H9 (cell line): Measurements from ENCODE around the gene DENND4B. TPM values are rescaled to one million over a fixed set of nuclear protein-coding genes. Genes with fewer than 3 reads are reported as not detected.

Source experiments
- DNase-seq: peaks from one replicate; pipeline ENCODE4 v3.0.0-alpha.2; 2017
- H2AFZ ChIP-seq: one replicate; pipeline ENCODE4 v1.6.1; 2013; ENCODE audit warnings: mild to moderate bottlenecking, low read length, control low read depth, moderate library complexity
- H2AK5ac ChIP-seq: 2 replicates; pipeline ENCODE4 v1.6.1; 2013; ENCODE audit warnings: low read length, control low read depth, mixed read lengths; ENCODE audit not compliant: insufficient read length
- H2BK120ac ChIP-seq: one replicate; pipeline ENCODE4 v1.6.1; 2013; ENCODE audit warnings: low read depth, mild to moderate bottlenecking, low read length, control low read depth, inconsistent platforms; ENCODE audit not compliant: poor library complexity, severe bottlenecking
- H2BK12ac ChIP-seq: 2 replicates; pipeline ENCODE4 v1.6.1; 2013; ENCODE audit warnings: low read length, control low read depth, mixed read lengths, low read depth; ENCODE audit not compliant: insufficient read length
- H2BK15ac ChIP-seq: 2 replicates; pipeline ENCODE4 v1.6.1; 2013; ENCODE audit warnings: low read depth, low read length, control low read depth
- H2BK20ac ChIP-seq: one replicate; pipeline ENCODE4 v1.6.1; 2013; ENCODE audit warnings: low read depth, mild to moderate bottlenecking, low read length, control low read depth, inconsistent platforms; ENCODE audit not compliant: poor library complexity, severe bottlenecking
- H2BK5ac ChIP-seq: 2 replicates; pipeline ENCODE4 v1.6.1; 2013; ENCODE audit warnings: low read length, control low read depth, mixed read lengths; ENCODE audit not compliant: insufficient read length
- H3K14ac ChIP-seq: 2 replicates; pipeline ENCODE4 v1.6.1; 2013; ENCODE audit warnings: low read length, control low read depth; ENCODE audit not compliant: insufficient read depth
- H3K18ac ChIP-seq: 2 replicates; pipeline ENCODE4 v1.6.1; 2013; ENCODE audit warnings: low read depth, mild to moderate bottlenecking, mixed read lengths, low read length, control low read depth; ENCODE audit not compliant: insufficient read length
- H3K23ac ChIP-seq: 2 replicates; pipeline ENCODE4 v1.6.1; 2013; ENCODE audit warnings: low read length, control low read depth, mixed read lengths, low read depth; ENCODE audit not compliant: insufficient read length
- H3K23me2 ChIP-seq: 2 replicates; pipeline ENCODE4 v1.6.1; 2013; ENCODE audit warnings: low read depth, mild to moderate bottlenecking, mixed read lengths, low read length, control low read depth; ENCODE audit not compliant: insufficient read length, poor library complexity, severe bottlenecking
- H3K27ac ChIP-seq: 2 replicates; pipeline ENCODE4 v1.5.1; 2013; ENCODE audit warnings: low read length, control low read depth, mixed read lengths, low read depth; ENCODE audit not compliant: insufficient read length
- H3K27me3 ChIP-seq: 2 replicates; pipeline ENCODE4 v1.6.1; 2013; ENCODE audit warnings: low read length, control low read depth, inconsistent platforms; ENCODE audit not compliant: insufficient read depth
- H3K4ac ChIP-seq: 2 replicates; pipeline ENCODE4 v1.6.1; 2013; ENCODE audit warnings: low read depth, mild to moderate bottlenecking, control low read depth, inconsistent platforms, low read length, moderate library complexity
- H3K4me1 ChIP-seq: 2 replicates; pipeline ENCODE4 v1.6.1; 2013; ENCODE audit warnings: low read length, control low read depth, inconsistent platforms; ENCODE audit not compliant: insufficient read depth
- H3K4me2 ChIP-seq: 2 replicates; pipeline ENCODE4 v1.6.1; 2013; ENCODE audit warnings: low read length, control low read depth, mixed read lengths; ENCODE audit not compliant: insufficient read length, insufficient read depth
- H3K56ac ChIP-seq: 2 replicates; pipeline ENCODE4 v1.6.1; 2013; ENCODE audit warnings: low read depth, mild to moderate bottlenecking, mixed read lengths, low read length, control low read depth; ENCODE audit not compliant: insufficient read length
- H3K79me1 ChIP-seq: 2 replicates; pipeline ENCODE4 v1.6.1; 2013; ENCODE audit warnings: low read depth, mild to moderate bottlenecking, moderate library complexity, low read length, control low read depth, inconsistent platforms; ENCODE audit not compliant: insufficient read depth, poor library complexity, severe bottlenecking
- H3K79me2 ChIP-seq: 2 replicates; pipeline ENCODE4 v1.6.1; 2013; ENCODE audit warnings: low read length, control low read depth, inconsistent platforms; ENCODE audit not compliant: insufficient read depth
- H3K9ac ChIP-seq: 2 replicates; pipeline ENCODE4 v1.6.1; 2013; ENCODE audit warnings: low read length, control low read depth, mixed read lengths; ENCODE audit not compliant: insufficient read length; ENCODE audit errors: extremely low read depth
- H3K9me3 ChIP-seq: one replicate; pipeline ENCODE4 v1.6.1; 2013; ENCODE audit warnings: low read depth, low read length, inconsistent platforms; ENCODE audit not compliant: control insufficient read depth
- H3T11ph ChIP-seq: one replicate; pipeline ENCODE4 v1.6.1; 2013; ENCODE audit warnings: mild to moderate bottlenecking, low read length, control low read depth, inconsistent platforms
- H4K20me1 ChIP-seq: one replicate; pipeline ENCODE4 v1.6.1; 2013; ENCODE audit not compliant: control insufficient read depth, insufficient read length, insufficient read depth
- H4K5ac ChIP-seq: 2 replicates; pipeline ENCODE4 v1.6.1; 2013; ENCODE audit warnings: low read depth, mild to moderate bottlenecking, mixed read lengths, low read length, control low read depth; ENCODE audit not compliant: insufficient read length
- H4K8ac ChIP-seq: replicated peaks from 2 replicates; pipeline ENCODE4 v1.6.1; 2013; ENCODE audit warnings: low read length, control low read depth, mixed read lengths, low read depth; ENCODE audit not compliant: insufficient read length
- H4K91ac ChIP-seq: 2 replicates; pipeline ENCODE4 v1.6.1; 2013; ENCODE audit warnings: low read depth, mild to moderate bottlenecking, moderate library complexity, mixed read lengths, low read length, control low read depth; ENCODE audit not compliant: insufficient read length
- H3K27ac Mint-ChIP-seq, 3 experiments: 2 replicates in 2 of 3; 3 replicates in 1 of 3; pipeline ENCODE4 v1.8.0; 2020 to 2021; ENCODE audit warnings: mixed read lengths in 3 of 3, mild to moderate bottlenecking in 1 of 3, moderate library complexity in 1 of 3
- H3K27me3 Mint-ChIP-seq: 2 replicates; pipeline ENCODE4 v1.8.0; 2021; ENCODE audit warnings: low read depth, mild to moderate bottlenecking, moderate library complexity, mixed read lengths
- H3K36me3 Mint-ChIP-seq, 3 experiments: 2 replicates in 2 of 3; 3 replicates in 1 of 3; pipeline ENCODE4 v1.8.0; 2020 to 2021; ENCODE audit warnings: low read depth in 3 of 3, mixed read lengths in 3 of 3; ENCODE audit not compliant: insufficient read depth in 1 of 3
- H3K4me1 Mint-ChIP-seq, 2 experiments: 2 replicates each; pipeline ENCODE4 v1.8.0; 2020; ENCODE audit warnings: mixed read lengths in 2 of 2
- H3K4me3 Mint-ChIP-seq, 2 experiments: 2 replicates in 1 of 2; 3 replicates in 1 of 2; pipeline ENCODE4 v1.8.0; 2020 to 2021; ENCODE audit warnings: mild to moderate bottlenecking in 2 of 2, mixed read lengths in 2 of 2, moderate library complexity in 1 of 2
- H3K9me3 Mint-ChIP-seq, 2 experiments: 2 replicates in 1 of 2; 3 replicates in 1 of 2; pipeline ENCODE4 v1.8.0; 2020; ENCODE audit warnings: mild to moderate bottlenecking in 2 of 2, mixed read lengths in 2 of 2, moderate library complexity in 1 of 2
- WGBS: extraction: QIAGEN DNeasy Blood & Tissue Kit; methylation state at CpG from one replicate; pipeline ENCODE4 v1.1.7; 2013; ENCODE audit warnings: missing lambda C conversion rate, low lambda C conversion rate, mixed read lengths; ENCODE audit not compliant: insufficient read length; ENCODE audit errors: extremely low coverage; 5-methylcytosine and 5-hydroxymethylcytosine counted together
- total RNA-seq: library from RNA; stranded (reverse); gene quantifications from 2 replicates; pipeline ENCODE4 v1.2.1, GENCODE V29; 2021
- TF ChIP-seq, protein P1 (sequence below): fragments of 200-600 bp; sonication (generic); conservative IDR thresholded peaks from 3 replicates; pipeline ENCODE4 v1.8.0; 2021; ENCODE audit warnings: antibody characterized with exemption, mild to moderate bottlenecking

DENND4B gene
- total RNA-seq, 1 experiment from 2014 or later = 84.6 TPM

DNA sequence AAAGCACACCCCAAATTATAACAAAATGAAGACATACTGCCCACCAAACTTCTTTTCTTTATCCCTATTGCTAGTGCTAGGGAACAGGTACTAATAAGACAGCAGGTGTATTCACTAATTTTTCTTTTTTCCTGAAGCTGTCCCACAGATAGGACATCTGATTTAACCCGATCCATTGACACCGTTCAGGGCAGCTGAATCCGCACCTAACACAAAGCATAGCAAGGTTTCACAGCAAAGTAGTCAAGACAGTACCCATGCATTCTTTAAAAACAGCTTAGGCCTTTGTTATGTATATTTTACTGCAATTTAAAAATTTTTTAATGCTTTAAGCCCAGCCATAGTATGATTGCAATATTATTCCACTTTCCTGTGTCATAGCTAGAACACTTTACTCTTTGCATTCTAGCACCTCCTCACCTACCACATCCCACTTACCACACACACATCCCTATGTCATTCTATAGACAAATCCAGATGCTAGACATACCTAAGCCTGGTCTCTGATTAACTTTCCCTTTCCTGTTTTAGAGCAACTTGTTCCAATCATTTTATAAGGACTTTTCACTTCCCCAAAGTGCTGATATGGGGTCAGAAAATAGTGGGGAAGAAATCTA is 64.1 kb downstream of the DENND4B start:
- no peak overlapping the region for H2AFZ ChIP-seq

More for the DNA sequence above, 64.1 kb downstream of the DENND4B start:
- Histone ChIP-seq H2AK5ac (no peak overlapping the region), H2BK20ac (no peak overlapping the region), H3K4me1 (no peaks in the 10 kb centered on the region), H2BK15ac (no peak overlapping the region), H3K79me2 (peaks cover 3% of the 10 kb centered on the region; the same call in 1 of the 2 replicates), H3K79me1 (peaks cover 3% of the 10 kb centered on the region), H3K14ac (no peak overlapping the region), H3K9me3 (no peaks in the 10 kb centered on the region), H4K91ac (no peak overlapping the region), H4K5ac (no peak overlapping the region), H3K18ac (no peak overlapping the region), H2BK5ac (no peak overlapping the region), H4K8ac (no peak overlapping the region), H3K4ac (no peak overlapping the region), H3K27me3 (no peaks in the 10 kb centered on the region), H3K9ac (no peak overlapping the region), H3K23ac (no peak overlapping the region), H3T11ph (no peak overlapping the region), H2BK120ac (no peak overlapping the region), H3K4me2 (peak overlapping the region; percentile 28), H3K27ac (no peak overlapping the region), H3K23me2 (no peaks in the 10 kb centered on the region), H4K20me1 (no peaks in the 10 kb centered on the region), H2BK12ac (no peak overlapping the region), H3K56ac (no peak overlapping the region)
- Mint-ChIP-seq H3K27me3 (no peaks in the 10 kb centered on the region), H3K4me3 (no peak overlapping the region), H3K9me3 (no peaks in the 10 kb centered on the region), H3K36me3 (peaks cover 1 to 5% (median 2%) of the 10 kb centered on the region in 3 experiments; a peak in 3 of 7 replicates), H3K4me1 (peaks cover 0 to 3% of the 10 kb centered on the region in 2 experiments; a peak in 3 of 4 replicates), H3K27ac (no peak overlapping the region)
- TF ChIP-seq, protein P1, sequence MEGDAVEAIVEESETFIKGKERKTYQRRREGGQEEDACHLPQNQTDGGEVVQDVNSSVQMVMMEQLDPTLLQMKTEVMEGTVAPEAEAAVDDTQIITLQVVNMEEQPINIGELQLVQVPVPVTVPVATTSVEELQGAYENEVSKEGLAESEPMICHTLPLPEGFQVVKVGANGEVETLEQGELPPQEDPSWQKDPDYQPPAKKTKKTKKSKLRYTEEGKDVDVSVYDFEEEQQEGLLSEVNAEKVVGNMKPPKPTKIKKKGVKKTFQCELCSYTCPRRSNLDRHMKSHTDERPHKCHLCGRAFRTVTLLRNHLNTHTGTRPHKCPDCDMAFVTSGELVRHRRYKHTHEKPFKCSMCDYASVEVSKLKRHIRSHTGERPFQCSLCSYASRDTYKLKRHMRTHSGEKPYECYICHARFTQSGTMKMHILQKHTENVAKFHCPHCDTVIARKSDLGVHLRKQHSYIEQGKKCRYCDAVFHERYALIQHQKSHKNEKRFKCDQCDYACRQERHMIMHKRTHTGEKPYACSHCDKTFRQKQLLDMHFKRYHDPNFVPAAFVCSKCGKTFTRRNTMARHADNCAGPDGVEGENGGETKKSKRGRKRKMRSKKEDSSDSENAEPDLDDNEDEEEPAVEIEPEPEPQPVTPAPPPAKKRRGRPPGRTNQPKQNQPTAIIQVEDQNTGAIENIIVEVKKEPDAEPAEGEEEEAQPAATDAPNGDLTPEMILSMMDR = no peak
- no peak for DNase-seq
- WGBS = no CpG with 5 or more reads among the region's 3 CpGs
